CD4-positive, alpha-beta T cell treated with Interleukin-6 for 4 hours (primary cell): ENCODE data around the gene POU6F1.

ENCODE experiments used
- DNase-seq: peaks from one replicate; pipeline ENCODE4 v3.0.0-alpha.2; 2020; ENCODE audit warnings: mixed read lengths

POU6F1 gene

GRCh38 chr12:51160814-51161459 lies 56.9 kb downstream of the POU6F1 start:
- no peak for DNase-seq

GRCh38 chr12:51156245-51156765 lies 61.6 kb downstream of the POU6F1 start:
- DNase-seq, result no peak

- DNase-seq, result no peak
Measured at GRCh38 chr12:51152953-51153352, 64.9 kb downstream of the POU6F1 start.

- no peak for DNase-seq
Measured at GRCh38 chr12:51150777-51151176, 67.1 kb downstream of the POU6F1 start.

- DNase-seq, result no peak
Measured at GRCh38 chr12:51147309-51147708, 70.6 kb downstream of the POU6F1 start.

- DNase-seq, result no peak
Measured at GRCh38 chr12:51139292-51139844, 78.5 kb downstream of the POU6F1 start.
